ENCODE measurements around the gene RGS3. TPM values are rescaled to one million over a fixed set of nuclear protein-coding genes. Genes with fewer than 3 reads are reported as not detected.
A peak's percentile ranks its signal among the peaks of the same experiment; 100 is the strongest.

Gene RGS3
- total RNA-seq, 4 donors from 2014 or later: 43.0 to 66.2 (median 55.6) TPM

DNA sequence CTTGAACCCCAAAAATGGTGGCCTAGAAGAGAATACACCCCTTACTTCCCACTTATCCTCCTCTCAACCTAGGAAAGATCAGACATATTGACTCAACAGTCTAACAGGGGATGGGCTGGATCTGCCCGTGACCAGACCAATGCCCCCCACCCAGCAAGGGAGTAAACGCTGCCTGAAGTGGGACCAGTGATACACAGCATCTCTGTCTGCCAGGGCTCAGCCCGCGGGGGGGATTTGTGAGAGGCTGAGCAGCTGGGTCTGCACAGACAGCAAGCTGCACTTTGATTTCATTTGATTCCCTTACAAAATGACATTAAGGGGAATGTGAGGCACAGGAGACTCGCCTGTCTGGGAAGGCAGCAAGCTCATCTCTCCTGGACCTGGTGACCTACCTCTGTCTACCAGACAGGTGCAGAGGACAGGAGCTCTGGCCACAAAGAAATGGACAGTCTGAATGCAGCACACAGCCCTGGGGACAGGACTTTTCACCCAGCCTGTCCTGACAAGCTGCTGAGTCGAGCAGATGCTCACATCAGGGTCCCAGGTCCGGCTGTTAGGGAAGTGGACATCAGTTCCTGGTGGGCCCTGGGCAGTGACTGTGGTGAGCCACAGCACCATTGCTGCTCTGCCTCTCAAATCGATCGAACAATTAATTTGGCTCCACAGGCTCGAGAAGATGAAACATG lies 79.9 kb downstream of the RGS3 start:
- Histone ChIP-seq H3K36me3 (no peaks in the 10 kb centered on the region), H3K27ac (no peak overlapping the region), H3K4me1 (peaks cover 17 to 42% of the 10 kb centered on the region in 2 donors), H3K27me3 (no peaks in the 10 kb centered on the region), H3K4me3 (replicated peaks in 1 of 3) (no peak overlapping the region), H3K9me3 (no peaks in the 10 kb centered on the region)
- 84 to 87% methylated on average over 7 to 8 of the region's 10 CpGs for WGBS, 2 donors
- intact Hi-C loops (cut with DNase I): no loop called here
- TF ChIP-seq, protein P1, sequence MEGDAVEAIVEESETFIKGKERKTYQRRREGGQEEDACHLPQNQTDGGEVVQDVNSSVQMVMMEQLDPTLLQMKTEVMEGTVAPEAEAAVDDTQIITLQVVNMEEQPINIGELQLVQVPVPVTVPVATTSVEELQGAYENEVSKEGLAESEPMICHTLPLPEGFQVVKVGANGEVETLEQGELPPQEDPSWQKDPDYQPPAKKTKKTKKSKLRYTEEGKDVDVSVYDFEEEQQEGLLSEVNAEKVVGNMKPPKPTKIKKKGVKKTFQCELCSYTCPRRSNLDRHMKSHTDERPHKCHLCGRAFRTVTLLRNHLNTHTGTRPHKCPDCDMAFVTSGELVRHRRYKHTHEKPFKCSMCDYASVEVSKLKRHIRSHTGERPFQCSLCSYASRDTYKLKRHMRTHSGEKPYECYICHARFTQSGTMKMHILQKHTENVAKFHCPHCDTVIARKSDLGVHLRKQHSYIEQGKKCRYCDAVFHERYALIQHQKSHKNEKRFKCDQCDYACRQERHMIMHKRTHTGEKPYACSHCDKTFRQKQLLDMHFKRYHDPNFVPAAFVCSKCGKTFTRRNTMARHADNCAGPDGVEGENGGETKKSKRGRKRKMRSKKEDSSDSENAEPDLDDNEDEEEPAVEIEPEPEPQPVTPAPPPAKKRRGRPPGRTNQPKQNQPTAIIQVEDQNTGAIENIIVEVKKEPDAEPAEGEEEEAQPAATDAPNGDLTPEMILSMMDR (IDR thresholded peaks at IDR 0.05): no peak
- TF ChIP-seq POLR2A (IDR thresholded peaks at IDR 0.05): no peak
- DNase-seq: no peak

DNA sequence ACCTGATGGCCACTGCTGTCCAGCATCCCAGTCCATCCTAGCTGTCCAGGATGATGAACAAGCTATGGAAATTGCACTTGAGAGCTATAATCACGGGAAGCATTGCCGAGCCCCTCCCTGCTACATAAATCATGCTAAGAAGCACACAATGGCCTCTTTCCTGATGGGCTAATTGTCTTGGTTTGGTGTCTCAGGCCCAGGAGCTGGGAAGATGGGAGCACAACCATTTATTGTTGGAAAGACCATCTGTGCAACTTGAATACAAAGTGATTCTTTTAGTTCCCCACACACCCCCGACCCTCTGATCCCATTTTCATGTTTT lies 80.4 kb downstream of the RGS3 start:
- 67 to 83% methylated on average over 3 of the region's 3 CpGs for WGBS, 2 donors
- Histone ChIP-seq H3K9me3 (no peaks in the 10 kb centered on the region), H3K4me3 (replicated peaks in 1 of 3) (no peak overlapping the region), H3K36me3 (no peaks in the 10 kb centered on the region), H3K27ac (no peak overlapping the region), H3K4me1 (peaks cover 22 to 47% of the 10 kb centered on the region in 2 donors), H3K27me3 (no peaks in the 10 kb centered on the region)
- intact Hi-C loops (cut with DNase I): no loop called here
- no peak for TF ChIP-seq POLR2A (IDR thresholded peaks at IDR 0.05)
- TF ChIP-seq, protein P1 (IDR thresholded peaks at IDR 0.05): no peak
- DNase-seq: no peak

DNA sequence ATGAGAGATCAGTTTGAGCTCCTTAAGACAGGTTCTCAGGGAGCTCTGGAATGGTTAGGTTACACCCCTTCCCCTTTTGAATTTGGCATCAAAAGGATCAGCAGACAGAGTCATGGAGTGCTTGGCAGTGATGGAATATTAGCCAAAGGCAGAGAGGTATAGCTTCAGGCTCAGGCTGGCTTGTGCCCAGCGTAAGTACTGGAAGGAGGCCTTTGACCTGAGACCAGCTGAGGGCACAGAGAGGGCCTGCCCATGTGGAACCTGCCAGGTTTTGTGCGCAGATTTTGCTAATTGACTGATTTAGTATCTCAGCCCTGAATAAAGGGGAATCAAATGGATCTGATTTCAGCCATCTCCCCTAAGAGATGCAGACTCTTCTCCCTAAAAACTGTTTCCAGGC lies 81.5 kb downstream of the RGS3 start:
- TF ChIP-seq, protein P1 (IDR thresholded peaks at IDR 0.05): no peak
- no peak for TF ChIP-seq POLR2A (IDR thresholded peaks at IDR 0.05)
- Histone ChIP-seq H3K4me1 (peaks cover 32 to 56% of the 10 kb centered on the region in 2 donors), H3K4me3 (replicated peaks in 1 of 3) (no peak overlapping the region), H3K9me3 (no peaks in the 10 kb centered on the region), H3K36me3 (no peaks in the 10 kb centered on the region), H3K27ac (no peak overlapping the region), H3K27me3 (no peaks in the 10 kb centered on the region)
- intact Hi-C loops (cut with DNase I): no loop called here
- WGBS, 2 donors: 74 to 95% methylated on average over 2 of the region's 2 CpGs
- DNase-seq: no peak

DNA sequence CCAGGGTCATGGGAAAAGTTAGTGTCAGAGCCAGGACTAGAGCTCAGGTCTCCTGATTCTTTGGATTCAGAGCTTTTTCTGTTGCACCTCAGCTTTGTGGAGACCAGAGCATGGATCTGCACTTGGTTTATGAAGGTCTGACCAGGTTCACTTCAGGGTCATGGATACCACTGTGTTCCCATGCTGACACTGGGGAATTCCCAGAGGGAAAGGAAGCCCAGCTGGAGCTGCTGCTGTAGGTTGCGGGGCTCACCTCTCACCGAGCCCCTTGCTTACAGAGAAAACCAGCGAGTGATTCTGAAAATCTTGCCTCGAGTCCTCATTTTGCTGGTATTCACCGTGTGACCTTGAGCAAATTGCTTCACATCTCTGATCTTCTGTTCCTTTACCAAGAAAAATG lies 83.0 kb downstream of the RGS3 start:
- TF ChIP-seq, protein P1 (IDR thresholded peaks at IDR 0.05): no peak
- no peak for TF ChIP-seq POLR2A (IDR thresholded peaks at IDR 0.05)
- H3K27ac ChIP-seq: peak overlapping the region in 2 of 3 donors; percentile 87 to 94
- H3K4me1 ChIP-seq: peaks cover 30 to 50% of the 10 kb centered on the region in 2 donors
- no peaks in the 10 kb centered on the region for H3K9me3 ChIP-seq
- H3K27me3 ChIP-seq: no peaks in the 10 kb centered on the region
- H3K4me3 ChIP-seq (replicated peaks in 1 of 3): no peak overlapping the region
- no peaks in the 10 kb centered on the region for H3K36me3 ChIP-seq
- no peak for DNase-seq
- intact Hi-C loops (cut with DNase I): no loop called here
- WGBS, 2 donors: 89 to 91% methylated on average over 5 of the region's 5 CpGs

DNA sequence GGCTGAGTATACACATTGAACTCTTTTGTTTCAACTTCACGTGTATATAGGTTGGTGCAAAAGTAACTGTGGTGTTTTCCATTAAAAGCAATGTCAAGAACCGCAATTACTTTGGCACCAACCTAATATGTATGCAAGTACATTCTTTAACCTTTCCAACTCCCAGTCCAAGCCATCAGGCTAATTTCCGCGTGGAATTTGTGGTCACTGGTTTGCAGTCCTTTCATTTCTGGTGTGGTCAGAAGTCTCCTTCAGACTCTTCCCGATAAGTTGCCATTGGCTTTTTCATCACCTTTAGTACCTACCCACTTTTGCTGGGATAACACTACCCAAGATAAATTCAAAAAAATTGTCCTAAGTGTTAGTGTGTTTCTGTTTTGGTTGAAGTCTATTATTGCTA lies 84.0 kb downstream of the RGS3 start:
- Histone ChIP-seq H3K36me3 (no peaks in the 10 kb centered on the region), H3K27ac (peak overlapping the region; percentile 79 to 94 (median 87)), H3K4me1 (peaks cover 30 to 50% of the 10 kb centered on the region in 2 donors), H3K27me3 (no peaks in the 10 kb centered on the region), H3K4me3 (replicated peaks in 1 of 3) (no peak overlapping the region), H3K9me3 (no peaks in the 10 kb centered on the region)
- no peak for DNase-seq
- TF ChIP-seq POLR2A (IDR thresholded peaks at IDR 0.05): no peak
- TF ChIP-seq, protein P1 (IDR thresholded peaks at IDR 0.05): no peak
- intact Hi-C loops (cut with DNase I): no loop called here
- WGBS, 2 donors: 90 to 91% methylated on average over 5 of the region's 5 CpGs

Data from thyroid gland (tissue), 4 donors.